SK-N-MC (cell line): Measurements from ENCODE around the gene ITPKB.

Source experiments
- EZH2 ChIP-seq: fragments of 200-600 bp; sonication (generic); IDR thresholded peaks from one replicate; pipeline ENCODE4 v1.6.1; 2017; ENCODE audit warnings: antibody characterized with exemption
- FOXP2 ChIP-seq: optimal IDR thresholded peaks from 2 replicates; pipeline ENCODE3; 2011; ENCODE audit warnings: mild to moderate bottlenecking, moderate library complexity; ENCODE audit not compliant: insufficient read depth; ENCODE audit errors: extremely low read length, control extremely low read depth

DNA sequence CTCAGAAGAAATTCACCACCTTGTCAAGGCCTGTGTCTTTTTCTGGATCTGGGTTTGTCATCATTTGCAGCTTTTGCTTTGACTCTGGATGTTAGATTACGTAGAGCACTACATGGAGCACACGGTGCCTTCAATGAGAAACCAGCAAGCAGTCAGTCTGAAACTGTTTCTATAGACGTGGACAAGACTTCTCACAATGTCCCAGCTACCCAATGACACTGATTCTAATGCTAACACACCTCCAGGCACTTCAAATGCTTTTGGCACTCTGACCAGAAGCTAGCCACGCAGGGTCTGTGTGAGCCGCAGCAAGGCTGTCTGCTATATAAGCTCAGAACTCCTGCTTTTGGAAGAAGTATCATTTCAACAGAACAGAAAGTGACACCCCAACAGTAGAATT, 38.2 kb downstream of the ITPKB start:
- TF ChIP-seq EZH2 = no peak
- no peak for TF ChIP-seq FOXP2
